ENCODE measurements around the gene PLCL1. TPM values are rescaled to one million over a fixed set of nuclear protein-coding genes. Genes with fewer than 3 reads are reported as not detected.
A peak's percentile ranks its signal among the peaks of the same experiment; 100 is the strongest.

The PLCL1 gene
- total and polyA plus RNA-seq, 12 donors: 1.6 to 24.0 (median 4.9) TPM

- DNase-seq: no peak
- no peak for TF ChIP-seq POLR2A (IDR thresholded peaks at IDR 0.05)
- TF ChIP-seq CTCF (IDR thresholded peaks at IDR 0.05): no peak
- intact Hi-C loops (cut with DNase I): no loop called here
- Histone ChIP-seq H3K4me3 (no peak overlapping the region), H3K27ac (no peak overlapping the region), H3K4me1 (replicated peaks in 1 of 2) (no peaks in the 10 kb centered on the region), H3K27me3 (no peaks in the 10 kb centered on the region), H3K9me3 (replicated peaks in 1 of 3) (no peaks in the 10 kb centered on the region), H3K36me3 (replicated peaks in 1 of 2) (no peaks in the 10 kb centered on the region)
- WGBS, 4 donors: 71 to 83% (median 80%) methylated on average over 1 of the region's 1 CpG
Observed at GRCh38 chr2:198114064-198114463, 309.7 kb downstream of the PLCL1 start.

- Histone ChIP-seq H3K27ac (no peak overlapping the region), H3K36me3 (replicated peaks in 1 of 2) (no peaks in the 10 kb centered on the region), H3K4me1 (replicated peaks in 1 of 2) (no peaks in the 10 kb centered on the region), H3K27me3 (no peaks in the 10 kb centered on the region), H3K9me3 (replicated peaks in 1 of 3) (no peaks in the 10 kb centered on the region), H3K4me3 (no peak overlapping the region)
- DNase-seq: no peak
- intact Hi-C loops (cut with DNase I): no loop called here
- TF ChIP-seq POLR2A (IDR thresholded peaks at IDR 0.05): no peak
Observed at GRCh38 chr2:198115201-198115600, 310.8 kb downstream of the PLCL1 start.

DNA sequence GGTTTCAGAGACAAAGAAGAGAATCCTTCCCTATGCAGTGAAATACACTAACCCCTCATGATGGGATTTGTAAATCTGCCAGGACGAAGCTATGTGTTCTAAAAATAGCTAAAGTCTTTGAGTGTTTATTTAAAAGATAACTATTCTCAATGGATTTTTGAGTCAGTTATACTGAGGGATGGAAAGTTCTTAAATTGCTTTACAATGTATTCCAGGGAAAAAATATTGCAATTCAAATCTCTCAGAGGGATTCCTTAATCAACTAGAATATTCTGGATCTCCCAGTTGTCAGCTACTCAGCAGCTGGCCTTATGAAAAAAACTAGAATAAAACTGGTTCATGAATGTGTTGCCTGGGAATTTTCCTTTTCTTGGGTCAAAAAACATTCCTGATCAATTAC is 312.4 kb downstream of the PLCL1 start:
- no peak for DNase-seq
- Histone ChIP-seq H3K36me3 (replicated peaks in 1 of 2) (no peaks in the 10 kb centered on the region), H3K4me1 (replicated peaks in 1 of 2) (no peaks in the 10 kb centered on the region), H3K27ac (no peak overlapping the region), H3K4me3 (no peak overlapping the region), H3K9me3 (replicated peaks in 1 of 3) (no peaks in the 10 kb centered on the region), H3K27me3 (no peaks in the 10 kb centered on the region)
- intact Hi-C loops (cut with DNase I): no loop called here
- 31 to 43% (median 36%) methylated on average over 1 of the region's 1 CpG for WGBS, 4 donors
- TF ChIP-seq POLR2A (IDR thresholded peaks at IDR 0.05): no peak
- no peak for TF ChIP-seq CTCF (IDR thresholded peaks at IDR 0.05)

GRCh38 chr2:198117406-198118041 is 313.1 kb downstream of the PLCL1 start:
- no peaks in the 10 kb centered on the region for H3K9me3 ChIP-seq (replicated peaks in 1 of 3)
- 83 to 87% (median 86%) methylated on average over 4 of the region's 4 CpGs for WGBS, 4 donors
- no peaks in the 10 kb centered on the region for H3K36me3 ChIP-seq (replicated peaks in 1 of 2)
- H3K4me1 ChIP-seq (replicated peaks in 1 of 2): no peaks in the 10 kb centered on the region
- TF ChIP-seq POLR2A (IDR thresholded peaks at IDR 0.05) (no peak), CTCF (IDR thresholded peaks at IDR 0.05) (no peak)
- no peaks in the 10 kb centered on the region for H3K27me3 ChIP-seq
- no peak overlapping the region for H3K4me3 ChIP-seq
- no peak overlapping the region for H3K27ac ChIP-seq
- DNase-seq: no peak
- intact Hi-C loops (cut with DNase I): no loop called here

GRCh38 chr2:198127627-198128026 is 323.2 kb downstream of the PLCL1 start:
- WGBS, 4 donors: 64 to 85% (median 76%) methylated on average over 1 of the region's 1 CpG
- no peaks in the 10 kb centered on the region for H3K9me3 ChIP-seq (replicated peaks in 1 of 3)
- peak in 6 of 7 donors; percentile 40 to 61 (median 55) for DNase-seq
- no peak for TF ChIP-seq POLR2A (IDR thresholded peaks at IDR 0.05)
- TF ChIP-seq CTCF (IDR thresholded peaks at IDR 0.05): peak; percentile 63 to 77 (median 74)
- no peaks in the 10 kb centered on the region for H3K36me3 ChIP-seq (replicated peaks in 1 of 2)
- H3K27me3 ChIP-seq: no peaks in the 10 kb centered on the region
- no peak overlapping the region for H3K4me3 ChIP-seq
- no peaks in the 10 kb centered on the region for H3K4me1 ChIP-seq (replicated peaks in 1 of 2)
- intact Hi-C loops (cut with DNase I): loop anchor here (5.0 to 10.0 kb wide), 2 partner anchors 167 to 325 kb away; partner anchors contain the start of gene PLCL1 (in 2 of the 2)
- H3K27ac ChIP-seq: no peak overlapping the region

All from adrenal gland (tissue), 12 donors.